Loucy (cell line): ENCODE results near the gene ERRFI1.

Source experiments
- CTCF ChIP-seq: fragments of 200-600 bp; sonication (generic); conservative IDR thresholded peaks from 2 replicates; pipeline ENCODE4 v1.5.1; 2014; ENCODE audit warnings: mild to moderate bottlenecking, antibody characterized with exemption, low read length
- EZH2phosphoT487 ChIP-seq: fragments of 200-600 bp; IDR thresholded peaks from 2 replicates; pipeline ENCODE4 v1.6.1; 2018; ENCODE audit warnings: antibody characterized with exemption, mild to moderate bottlenecking, moderate library complexity, borderline replicate concordance

GRCh38 chr1:8011923-8012858 lies 13.9 kb downstream of the ERRFI1 start:
- TF ChIP-seq CTCF (no peak), EZH2phosphoT487 (no peak)
